Kidney epithelial cell (primary cell): ENCODE results near the gene PTTG1IP. TPM values are rescaled to one million over a fixed set of nuclear protein-coding genes. Genes with fewer than 3 reads are reported as not detected.

Experiments used
- DNase-seq: peaks from one replicate; pipeline ENCODE4 v3.0.0-alpha.2; 2010; ENCODE audit warnings: low read depth
- H3K27me3 ChIP-seq: 2 replicates; pipeline ENCODE4 v1.6.0; 2011; ENCODE audit warnings: low read length; ENCODE audit not compliant: control insufficient read depth, insufficient read depth
- H3K36me3 ChIP-seq: 2 replicates; pipeline ENCODE4 v1.5.1; 2011; ENCODE audit warnings: low read length; ENCODE audit not compliant: control insufficient read depth, insufficient read depth
- H3K4me3 ChIP-seq: 2 replicates; pipeline ENCODE4 v1.5.1; 2011; ENCODE audit warnings: low read depth, mild to moderate bottlenecking, control low read depth, low read length
- CTCF ChIP-seq: IDR thresholded peaks from 2 replicates; pipeline ENCODE4 v1.5.1; 2011; ENCODE audit warnings: mild to moderate bottlenecking, moderate library complexity, low read length, control low read depth, inconsistent platforms; ENCODE audit not compliant: insufficient read depth, poor library complexity, severe bottlenecking
- total RNA-seq: library from RNA; depleted of rRNA; stranded (reverse); fragments of >200 nt; gene quantifications from 2 replicates; pipeline ENCODE4 v1.2.3, GENCODE V29; 2015

Gene PTTG1IP
- total RNA-seq, 1 donor from 2014 or later: 538 TPM

GRCh38 chr21:44887126-44887806, 13.8 kb upstream of the PTTG1IP start:
- Histone ChIP-seq H3K36me3 (no peaks in the 10 kb centered on the region), H3K4me3 (no peak overlapping the region), H3K27me3 (peaks cover 18% of the 10 kb centered on the region)
- TF ChIP-seq CTCF: no peak
- DNase-seq: no peak

DNA sequence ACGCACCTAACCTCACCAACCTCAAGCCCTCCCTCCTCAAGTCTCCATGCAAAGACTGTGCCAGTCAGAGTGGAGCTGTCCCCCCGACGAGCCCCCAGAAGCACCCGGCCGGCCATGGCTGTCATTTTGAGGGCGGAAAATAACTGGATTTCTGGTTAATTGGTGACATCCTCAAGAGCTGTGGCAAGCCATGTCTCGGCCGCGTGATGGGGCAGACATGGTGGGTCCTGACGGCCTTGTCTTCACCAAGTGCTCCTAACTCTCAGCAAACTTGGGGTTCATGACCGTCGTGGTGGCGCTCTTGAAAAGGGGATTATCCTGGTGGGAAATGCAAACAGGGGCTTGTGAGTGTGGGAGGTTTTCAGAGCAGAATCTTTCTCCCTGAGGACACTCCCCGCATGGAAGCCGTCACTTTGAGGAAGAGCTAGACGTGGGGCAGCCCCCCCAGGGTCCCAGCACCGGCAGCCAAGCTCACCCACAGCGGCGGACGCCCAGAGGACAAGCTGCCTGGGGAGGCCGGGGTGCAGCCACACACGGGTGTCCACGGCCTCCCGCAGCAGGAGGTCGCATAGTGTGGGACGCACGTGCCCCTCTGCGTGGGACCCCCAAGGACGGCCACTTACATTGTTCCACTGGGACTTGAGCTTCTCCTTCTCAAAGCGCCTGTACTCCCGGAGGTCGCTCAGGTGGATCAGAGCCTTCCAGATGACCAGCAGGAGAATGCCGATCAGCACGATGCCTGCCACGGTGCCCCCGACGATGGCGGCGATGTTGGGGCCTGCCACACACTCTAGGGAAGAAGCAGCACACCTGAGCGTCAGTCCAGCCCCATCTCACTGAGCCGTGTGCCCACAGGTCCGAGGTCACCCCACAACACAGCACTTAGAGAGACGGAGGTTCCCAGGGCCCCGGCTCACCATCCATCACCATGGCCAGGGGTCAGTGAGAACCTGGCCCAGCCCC, 12.9 kb upstream of the PTTG1IP start:
- TF ChIP-seq CTCF: no peak
- H3K4me3 ChIP-seq: no peak overlapping the region
- DNase-seq: no peak
- H3K27me3 ChIP-seq: peaks cover 11% of the 10 kb centered on the region
- H3K36me3 ChIP-seq: no peaks in the 10 kb centered on the region

DNA sequence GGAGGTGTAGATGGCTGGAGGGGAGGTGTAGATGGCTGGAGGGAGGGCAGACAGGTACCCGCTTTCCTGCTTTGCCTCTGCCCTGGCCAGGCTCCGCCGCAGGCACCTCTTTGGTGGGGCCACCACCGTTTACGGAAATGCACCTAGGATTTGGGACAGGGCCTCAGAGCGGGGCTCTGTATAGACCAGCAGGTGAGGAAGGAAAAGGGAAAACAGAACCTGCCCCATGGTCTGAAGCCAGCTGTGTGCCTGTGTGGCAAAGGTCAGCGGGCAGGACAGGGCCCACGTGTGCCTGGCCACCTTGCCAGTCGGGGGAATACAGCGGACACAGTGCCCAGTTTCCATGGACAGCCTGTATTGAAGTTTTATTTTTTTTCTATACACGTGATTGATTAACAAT, 12.1 kb upstream of the PTTG1IP start:
- Histone ChIP-seq H3K27me3 (peaks cover 9% of the 10 kb centered on the region), H3K4me3 (no peak overlapping the region), H3K36me3 (no peaks in the 10 kb centered on the region)
- no peak for TF ChIP-seq CTCF
- DNase-seq: no peak

- DNase-seq: no peak
- Histone ChIP-seq H3K4me3 (no peak overlapping the region), H3K27me3 (no peaks in the 10 kb centered on the region), H3K36me3 (no peaks in the 10 kb centered on the region)
- TF ChIP-seq CTCF: no peak
These were observed 10.6 kb upstream of the PTTG1IP start for GRCh38 chr21:44884097-44884496.

GRCh38 chr21:44883250-44883649, 9.8 kb upstream of the PTTG1IP start:
- no peaks in the 10 kb centered on the region for H3K36me3 ChIP-seq
- no peak for TF ChIP-seq CTCF
- H3K27me3 ChIP-seq: no peaks in the 10 kb centered on the region
- no peak for DNase-seq
- no peak overlapping the region for H3K4me3 ChIP-seq
